ENCODE results near the gene DMC1.

- TF ChIP-seq POLR2A (IDR thresholded peaks at IDR 0.05) (no peak), CTCF (IDR thresholded peaks at IDR 0.05) (no peak)
Observed at GRCh38 chr22:38518620-38519019, 51.4 kb downstream of the DMC1 start.
